ENCODE results near the gene CPXM1. TPM values are rescaled to one million over a fixed set of nuclear protein-coding genes. Genes with fewer than 3 reads are reported as not detected.
A peak's percentile ranks its signal among the peaks of the same experiment; 100 is the strongest.

Gene CPXM1
- total RNA-seq, 5 donors from 2014 or later (not counting 1 experiment from before 2014, with no cell fraction given) = 0.20 to 0.90 (median 0.63) TPM

DNA sequence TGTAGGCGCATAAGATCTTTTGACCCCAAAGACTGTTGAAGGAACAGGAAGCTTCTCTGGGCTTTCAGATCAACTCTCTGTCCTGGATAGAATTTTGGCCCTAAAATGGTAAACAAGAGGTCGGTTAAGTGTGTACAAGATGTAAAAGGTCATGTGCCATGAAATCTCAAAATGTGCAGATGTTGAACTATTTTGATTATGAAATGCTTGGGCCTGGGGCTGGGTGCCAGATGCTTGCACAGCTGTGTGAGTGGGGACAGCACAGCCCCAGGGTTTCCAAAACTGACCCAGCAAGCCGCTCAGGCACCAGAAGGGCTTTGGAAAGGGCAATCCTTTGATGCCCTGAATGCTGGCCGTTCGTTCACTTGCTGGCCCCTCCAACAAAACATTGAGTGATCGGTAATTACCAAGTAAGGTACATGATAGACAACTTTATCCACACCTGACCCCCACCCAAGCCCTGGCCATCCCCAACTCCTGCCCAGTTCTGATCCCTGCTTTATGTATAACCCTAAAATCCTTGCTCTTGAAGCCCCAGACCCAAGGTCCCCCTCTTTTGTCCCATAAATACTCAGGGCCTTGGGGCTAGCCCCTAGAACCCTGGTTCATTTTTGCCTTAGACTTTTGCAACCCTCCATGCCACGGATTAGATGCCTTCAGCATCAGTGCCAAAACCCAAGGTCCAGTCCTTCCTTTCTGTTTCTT is 17.6 kb upstream of the CPXM1 start:
- CTCF ChIA-PET = interaction anchor here in 1 of 2 donors (0.6 kb wide), 1 partner anchor 296 kb away, joined by 3 read pairs; no protein-coding TSS in a partner anchor
- POLR2A ChIA-PET = no interaction called here
- peaks cover 17 to 18% (median 17%) of the 10 kb centered on the region in 3 donors for H3K4me1 Mint-ChIP-seq
- H3K27ac Mint-ChIP-seq = no peak overlapping the region
- H3K27ac ChIP-seq (ENCODE audit: low read length) = no peak overlapping the region
- DNase-seq (no peak), ATAC-seq (replicated peaks in 1 of 4) (no peak)
- H3K9me3 ChIP-seq = no peaks in the 10 kb centered on the region
- WGBS (ENCODE audit: insufficient coverage) = 84% methylated on average over 3 of the region's 7 CpGs
- H3K27me3 ChIP-seq (replicated peaks in 1 of 2; ENCODE audit: control insufficient read depth in 2 of 2, extremely low read depth in 1 of 2, insufficient read depth in 2 of 2, low read length in 1 of 2) = peaks cover 5 to 43% of the 10 kb centered on the region in 2 experiments
- peaks cover 8 to 28% of the 10 kb centered on the region in 2 experiments for H3K4me1 ChIP-seq (ENCODE audit: control insufficient read depth in 1 of 2, extremely low read depth in 1 of 2, insufficient read depth in 2 of 2, low read length in 2 of 2)
- no peak overlapping the region for H3K4me3 Mint-ChIP-seq
- no peak overlapping the region for H3K4me3 ChIP-seq (ENCODE audit: control insufficient read depth in 1 of 2, extremely low read depth in 1 of 2, low read length in 1 of 2)
- H3K9me3 Mint-ChIP-seq = peaks cover 0 to 2% (median 0%) of the 10 kb centered on the region in 3 donors
- no peaks in the 10 kb centered on the region for H3K36me3 ChIP-seq (ENCODE audit: control insufficient read depth in 2 of 2, extremely low read depth in 1 of 2, insufficient read depth in 1 of 2, low read length in 1 of 2)
- H3K36me3 Mint-ChIP-seq = no peaks in the 10 kb centered on the region
- peaks cover 22 to 29% of the 10 kb centered on the region in 2 donors for H3K27me3 Mint-ChIP-seq

DNA sequence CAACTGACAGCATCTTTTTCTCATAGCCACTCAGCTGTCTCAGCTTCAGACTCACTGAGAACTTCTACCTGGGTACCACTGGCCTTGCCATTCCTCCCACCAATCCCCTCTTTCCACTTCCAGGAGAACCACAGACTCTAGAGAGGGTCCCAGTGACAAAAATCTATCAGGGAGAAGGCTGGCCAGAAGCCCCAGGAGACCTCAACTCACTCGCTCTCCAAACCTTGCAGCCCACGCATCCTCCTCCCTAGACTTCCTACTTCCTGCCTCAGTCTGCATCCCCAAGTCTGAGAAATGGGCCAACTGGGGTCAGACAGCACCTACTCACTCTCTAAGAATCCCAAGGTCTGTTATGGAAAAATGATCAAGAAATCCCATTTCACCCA is 16.9 kb upstream of the CPXM1 start:
- WGBS (ENCODE audit: insufficient coverage) = no CpG with 5 or more reads among the region's 2 CpGs
- Histone ChIP-seq H3K27me3 (replicated peaks in 1 of 2; ENCODE audit: control insufficient read depth in 2 of 2, extremely low read depth in 1 of 2, insufficient read depth in 2 of 2, low read length in 1 of 2) (peaks cover 5 to 43% of the 10 kb centered on the region in 2 experiments), H3K27ac (ENCODE audit: low read length) (no peak overlapping the region), H3K4me3 (ENCODE audit: control insufficient read depth in 1 of 2, extremely low read depth in 1 of 2, low read length in 1 of 2) (no peak overlapping the region), H3K36me3 (ENCODE audit: control insufficient read depth in 2 of 2, extremely low read depth in 1 of 2, insufficient read depth in 1 of 2, low read length in 1 of 2) (no peaks in the 10 kb centered on the region), H3K9me3 (no peaks in the 10 kb centered on the region), H3K4me1 (ENCODE audit: control insufficient read depth in 1 of 2, extremely low read depth in 1 of 2, insufficient read depth in 2 of 2, low read length in 2 of 2) (peaks cover 8 to 28% of the 10 kb centered on the region in 2 experiments)
- Mint-ChIP-seq H3K27ac (no peak overlapping the region), H3K4me3 (no peak overlapping the region), H3K36me3 (no peaks in the 10 kb centered on the region), H3K27me3 (peaks cover 26 to 35% of the 10 kb centered on the region in 2 donors), H3K9me3 (peaks cover 3 to 4% (median 4%) of the 10 kb centered on the region in 3 donors), H3K4me1 (peaks cover 17 to 18% (median 17%) of the 10 kb centered on the region in 3 donors)
- no peak for ATAC-seq (replicated peaks in 1 of 4)
- CTCF ChIA-PET = no interaction called here
- POLR2A ChIA-PET = no interaction called here
- no peak for DNase-seq

DNA sequence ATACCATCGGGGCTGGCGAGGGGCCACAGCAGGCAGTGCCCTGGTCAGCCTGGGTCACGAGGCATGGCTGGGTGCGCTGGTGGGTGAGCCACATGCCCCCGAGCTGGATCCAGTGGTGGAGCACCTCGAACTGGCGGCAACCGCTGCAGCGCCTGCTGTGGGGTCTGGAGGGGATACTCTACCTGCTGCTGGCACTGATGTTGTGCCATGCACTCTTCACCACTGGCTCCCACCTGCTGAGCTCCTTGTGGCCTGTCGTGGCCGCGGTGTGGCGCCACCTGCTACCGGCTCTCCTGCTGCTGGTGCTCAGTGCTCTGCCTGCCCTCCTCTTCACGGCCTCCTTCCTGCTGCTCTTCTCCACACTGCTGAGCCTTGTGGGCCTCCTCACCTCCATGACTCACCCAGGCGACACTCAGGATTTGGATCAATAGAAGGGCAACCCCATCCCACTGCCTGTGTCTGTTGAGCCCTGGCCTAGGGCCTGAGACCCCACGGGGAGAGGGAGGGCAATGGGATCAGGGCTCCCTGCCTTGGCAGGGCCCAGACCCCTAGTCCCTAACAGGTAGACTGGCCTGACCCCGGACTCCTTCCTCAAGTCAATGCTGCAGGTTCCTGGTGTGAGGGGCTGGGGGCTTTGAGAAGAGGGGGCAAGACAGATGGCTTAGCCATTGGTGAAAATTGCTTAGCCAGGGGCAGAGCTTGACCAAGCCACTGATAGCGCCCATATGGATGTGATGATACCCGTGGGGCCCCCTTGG is 16.3 kb upstream of the CPXM1 start:
- H3K27me3 ChIP-seq (replicated peaks in 1 of 2; ENCODE audit: control insufficient read depth in 2 of 2, extremely low read depth in 1 of 2, insufficient read depth in 2 of 2, low read length in 1 of 2) = peaks cover 5 to 43% of the 10 kb centered on the region in 2 experiments
- no peak overlapping the region for H3K4me3 Mint-ChIP-seq
- ChIA-PET POLR2A (no interaction called here), CTCF (no interaction called here)
- no peaks in the 10 kb centered on the region for H3K9me3 ChIP-seq
- DNase-seq = peak in 4 of 35 experiments; percentile 12 to 42 (median 18)
- H3K27ac Mint-ChIP-seq = no peak overlapping the region
- no peaks in the 10 kb centered on the region for H3K36me3 Mint-ChIP-seq
- H3K27ac ChIP-seq (ENCODE audit: low read length) = no peak overlapping the region
- H3K36me3 ChIP-seq (ENCODE audit: control insufficient read depth in 2 of 2, extremely low read depth in 1 of 2, insufficient read depth in 1 of 2, low read length in 1 of 2) = no peaks in the 10 kb centered on the region
- peak in 1 of 4 experiments; percentile 24 for ATAC-seq (replicated peaks in 1 of 4)
- peaks cover 11 to 12% (median 12%) of the 10 kb centered on the region in 3 donors for H3K4me1 Mint-ChIP-seq
- peaks cover 4 to 23% of the 10 kb centered on the region in 2 experiments for H3K4me1 ChIP-seq (ENCODE audit: control insufficient read depth in 1 of 2, extremely low read depth in 1 of 2, insufficient read depth in 2 of 2, low read length in 2 of 2)
- WGBS (ENCODE audit: insufficient coverage) = 80% methylated on average over 18 of the region's 20 CpGs
- peaks cover 4 to 9% (median 6%) of the 10 kb centered on the region in 3 donors for H3K9me3 Mint-ChIP-seq
- no peak overlapping the region for H3K4me3 ChIP-seq (ENCODE audit: control insufficient read depth in 1 of 2, extremely low read depth in 1 of 2, low read length in 1 of 2)
- H3K27me3 Mint-ChIP-seq = peaks cover 31 to 40% of the 10 kb centered on the region in 2 donors

DNA sequence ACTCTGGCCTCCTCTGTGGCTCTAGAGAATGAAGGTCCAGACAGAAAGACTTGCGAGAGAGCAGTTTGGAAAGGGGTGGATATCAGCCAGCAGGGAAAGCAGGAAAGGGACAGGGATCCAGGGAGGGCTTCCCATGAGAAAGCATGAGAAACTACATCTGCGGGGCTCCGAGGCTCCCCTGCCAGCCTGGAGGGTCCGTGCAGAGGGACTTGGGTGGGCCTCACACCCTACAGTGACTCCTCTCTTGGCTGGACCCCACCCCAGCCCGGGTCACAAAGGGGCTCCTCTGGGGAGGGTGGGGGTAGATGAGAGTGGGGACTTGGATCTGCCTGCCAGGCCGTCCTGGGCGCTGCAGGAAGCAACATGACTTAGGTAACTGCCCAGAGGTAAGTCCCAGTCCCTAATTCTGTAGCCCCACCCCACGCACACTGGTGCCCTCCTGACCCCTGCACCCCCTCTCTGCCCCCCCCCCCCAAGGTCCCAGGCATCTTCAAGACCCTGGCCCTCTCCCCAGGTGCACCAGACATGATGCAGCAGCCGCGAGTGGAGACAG is 15.7 kb upstream of the CPXM1 start, which contains the start of gene TMEM239:
TSS of gene TMEM239 (plus strand) at position 335 of the 553 bp plus-strand sequence. CDS start at position 526, 191 bp downstream.
- CTCF ChIA-PET = no interaction called here
- Mint-ChIP-seq H3K4me1 (peaks cover 7 to 8% (median 8%) of the 10 kb centered on the region in 3 donors), H3K27ac (peak within 1 kb of the TSS in 1 of 2 donors; percentile 39), H3K4me3 (no peak within 1 kb of the TSS), H3K9me3 (peaks cover 4 to 10% (median 6%) of the 10 kb centered on the region in 3 donors), H3K27me3 (peaks cover 29 to 41% of the 10 kb centered on the region in 2 donors), H3K36me3 (no peaks in the 10 kb centered on the region)
- H3K4me1 ChIP-seq (ENCODE audit: control insufficient read depth in 1 of 2, extremely low read depth in 1 of 2, insufficient read depth in 2 of 2, low read length in 2 of 2) = peaks cover 0 to 17% of the 10 kb centered on the region in 2 experiments
- H3K4me3 ChIP-seq (ENCODE audit: control insufficient read depth in 1 of 2, extremely low read depth in 1 of 2, low read length in 1 of 2) = no peak within 1 kb of the TSS
- ATAC-seq (replicated peaks in 1 of 4) (no peak), DNase-seq (no peak)
- no peak within 1 kb of the TSS for H3K27ac ChIP-seq (ENCODE audit: low read length)
- 78% methylated on average over 6 of the region's 10 CpGs for WGBS (ENCODE audit: insufficient coverage)
- POLR2A ChIA-PET = no interaction called here
- no peaks in the 10 kb centered on the region for H3K36me3 ChIP-seq (ENCODE audit: control insufficient read depth in 2 of 2, extremely low read depth in 1 of 2, insufficient read depth in 1 of 2, low read length in 1 of 2)
- no peaks in the 10 kb centered on the region for H3K9me3 ChIP-seq
- H3K27me3 ChIP-seq (replicated peaks in 1 of 2; ENCODE audit: control insufficient read depth in 2 of 2, extremely low read depth in 1 of 2, insufficient read depth in 2 of 2, low read length in 1 of 2) = peaks cover 4 to 41% of the 10 kb centered on the region in 2 experiments

DNA sequence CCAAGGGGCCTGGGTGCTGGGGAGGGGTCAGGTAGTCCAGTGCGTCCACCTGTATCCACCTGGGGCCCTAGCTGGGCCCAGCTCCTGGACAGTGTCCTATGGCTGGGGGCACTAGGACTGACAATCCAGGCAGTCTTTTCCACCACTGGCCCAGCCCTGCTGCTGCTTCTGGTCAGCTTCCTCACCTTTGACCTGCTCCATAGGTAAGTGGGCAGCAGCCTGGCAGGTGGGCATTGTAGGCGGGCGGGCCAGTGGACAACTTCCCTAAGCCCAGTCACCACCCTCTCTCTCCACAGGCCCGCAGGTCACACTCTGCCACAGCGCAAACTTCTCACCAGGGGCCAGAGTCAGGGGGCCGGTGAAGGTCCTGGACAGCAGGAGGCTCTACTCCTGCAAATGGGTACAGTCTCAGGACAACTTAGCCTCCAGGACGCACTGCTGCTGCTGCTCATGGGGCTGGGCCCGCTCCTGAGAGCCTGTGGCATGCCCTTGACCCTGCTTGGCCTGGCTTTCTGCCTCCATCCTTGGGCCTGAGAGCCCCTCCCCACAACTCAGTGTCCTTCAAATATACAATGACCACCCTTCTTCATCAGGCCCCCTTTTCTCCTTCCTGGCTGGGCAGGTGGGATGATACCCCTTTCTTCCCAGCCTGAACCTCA is 14.9 kb upstream of the CPXM1 start:
- peaks cover 28 to 43% of the 10 kb centered on the region in 2 donors for H3K27me3 Mint-ChIP-seq
- Histone ChIP-seq H3K4me3 (ENCODE audit: control insufficient read depth in 1 of 2, extremely low read depth in 1 of 2, low read length in 1 of 2) (no peak overlapping the region), H3K27me3 (replicated peaks in 1 of 2; ENCODE audit: control insufficient read depth in 2 of 2, extremely low read depth in 1 of 2, insufficient read depth in 2 of 2, low read length in 1 of 2) (peaks cover 4 to 34% of the 10 kb centered on the region in 2 experiments), H3K27ac (ENCODE audit: low read length) (no peak overlapping the region), H3K36me3 (ENCODE audit: control insufficient read depth in 2 of 2, extremely low read depth in 1 of 2, insufficient read depth in 1 of 2, low read length in 1 of 2) (no peaks in the 10 kb centered on the region), H3K4me1 (ENCODE audit: control insufficient read depth in 1 of 2, extremely low read depth in 1 of 2, insufficient read depth in 2 of 2, low read length in 2 of 2) (peaks cover 0 to 9% of the 10 kb centered on the region in 2 experiments), H3K9me3 (no peaks in the 10 kb centered on the region)
- DNase-seq (no peak), ATAC-seq (replicated peaks in 1 of 4) (no peak)
- no peak overlapping the region for H3K4me3 Mint-ChIP-seq
- WGBS (ENCODE audit: insufficient coverage) = 83% methylated on average over 8 of the region's 8 CpGs
- no peaks in the 10 kb centered on the region for H3K36me3 Mint-ChIP-seq
- peak overlapping the region in 1 of 2 donors; percentile 39 for H3K27ac Mint-ChIP-seq
- H3K4me1 Mint-ChIP-seq = peaks cover 4 to 7% (median 6%) of the 10 kb centered on the region in 3 donors
- peaks cover 4 to 10% (median 6%) of the 10 kb centered on the region in 3 donors for H3K9me3 Mint-ChIP-seq
- POLR2A ChIA-PET = no interaction called here
- CTCF ChIA-PET = no interaction called here

DNA sequence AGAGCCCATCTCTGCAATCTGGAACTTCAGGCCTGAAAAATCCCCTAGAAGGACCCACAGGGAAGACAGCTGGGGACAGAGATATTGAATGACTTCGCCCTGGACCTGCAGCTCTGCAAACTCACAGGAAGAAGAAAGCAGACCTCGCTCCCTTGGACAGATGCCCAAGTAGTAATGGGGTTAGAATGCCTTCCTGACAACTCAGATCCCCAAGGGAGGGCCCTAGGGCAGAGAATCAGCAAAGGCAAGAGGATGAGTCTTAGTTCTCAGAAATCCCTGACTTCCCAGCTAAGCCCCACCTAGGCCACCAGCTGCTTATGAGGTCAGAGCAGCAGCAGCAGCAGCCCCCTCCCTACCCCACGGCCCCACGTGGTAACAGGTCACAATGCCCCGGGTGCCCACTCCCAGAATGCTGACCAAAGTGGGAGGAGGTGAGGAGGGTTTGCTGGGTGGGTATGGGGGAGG is 14.2 kb upstream of the CPXM1 start, which contains the start of gene C20orf141:
TSS of gene C20orf141 (plus strand) at position 401 of the 465 bp plus-strand sequence. CDS start 198 bp downstream, outside the sequence.
- Histone ChIP-seq H3K4me1 (ENCODE audit: control insufficient read depth in 1 of 2, extremely low read depth in 1 of 2, insufficient read depth in 2 of 2, low read length in 2 of 2) (peaks cover 0 to 7% of the 10 kb centered on the region in 2 experiments), H3K36me3 (ENCODE audit: control insufficient read depth in 2 of 2, extremely low read depth in 1 of 2, insufficient read depth in 1 of 2, low read length in 1 of 2) (no peaks in the 10 kb centered on the region), H3K4me3 (ENCODE audit: control insufficient read depth in 1 of 2, extremely low read depth in 1 of 2, low read length in 1 of 2) (no peak within 1 kb of the TSS), H3K27ac (ENCODE audit: low read length) (no peak within 1 kb of the TSS), H3K27me3 (replicated peaks in 1 of 2; ENCODE audit: control insufficient read depth in 2 of 2, extremely low read depth in 1 of 2, insufficient read depth in 2 of 2, low read length in 1 of 2) (peaks cover 4 to 33% of the 10 kb centered on the region in 2 experiments), H3K9me3 (no peaks in the 10 kb centered on the region)
- ATAC-seq (replicated peaks in 1 of 4) (no peak), DNase-seq (no peak)
- H3K27ac Mint-ChIP-seq = peak within 1 kb of the TSS in 1 of 2 donors; percentile 39
- H3K4me1 Mint-ChIP-seq = no peaks in the 10 kb centered on the region
- POLR2A ChIA-PET = no interaction called here
- no peak within 1 kb of the TSS for H3K4me3 Mint-ChIP-seq
- peaks cover 4 to 10% (median 6%) of the 10 kb centered on the region in 3 donors for H3K9me3 Mint-ChIP-seq
- H3K27me3 Mint-ChIP-seq = peaks cover 21 to 37% of the 10 kb centered on the region in 2 donors
- WGBS (ENCODE audit: insufficient coverage) = 17% methylated on average over 1 of the region's 5 CpGs
- CTCF ChIA-PET = no interaction called here
- H3K36me3 Mint-ChIP-seq = no peaks in the 10 kb centered on the region
